Neural progenitor cell (in vitro differentiated cells): ENCODE measurements around the gene GZMA. TPM values are rescaled to one million over a fixed set of nuclear protein-coding genes. Genes with fewer than 3 reads are reported as not detected.
"Not testable (repeated sequence)": the region's sequence is repeated elsewhere in the genome, so short reads cannot be mapped to it uniquely, and the experiment has no call there.

Source experiments
- DNase-seq: peaks from one replicate; pipeline ENCODE4 v3.0.0-alpha.2; 2016; ENCODE audit warnings: low spot score
- H2AFZ ChIP-seq: fragments of 200-600 bp; sonication (generic); replicated peaks from 2 replicates; pipeline ENCODE4 v1.6.1; 2016; ENCODE audit warnings: antibody characterized with exemption
- H3F3A ChIP-seq: fragments of 200-600 bp; sonication (generic); 2 replicates; pipeline ENCODE4 v1.6.1; 2016; ENCODE audit warnings: antibody characterized with exemption, low read depth
- H3K27ac ChIP-seq: fragments of 200-600 bp; sonication (generic); 2 replicates; pipeline ENCODE4 v1.5.1; 2016; ENCODE audit warnings: mild to moderate bottlenecking
- H3K27me3 ChIP-seq: fragments of 200-600 bp; sonication (generic); 2 replicates; pipeline ENCODE4 v1.6.1; 2016; ENCODE audit warnings: mild to moderate bottlenecking, moderate library complexity
- H3K36me3 ChIP-seq: fragments of 200-600 bp; sonication (generic); 2 replicates; pipeline ENCODE4 v1.5.1; 2016
- H3K4me1 ChIP-seq: fragments of 200-600 bp; sonication (generic); 2 replicates; pipeline ENCODE4 v1.6.1; 2016; ENCODE audit warnings: mixed run types
- H3K4me2 ChIP-seq: fragments of 200-600 bp; sonication (generic); 2 replicates; pipeline ENCODE4 v1.6.1; 2016
- H3K4me3 ChIP-seq: fragments of 200-600 bp; sonication (generic); 2 replicates; pipeline ENCODE4 v1.5.1; 2016
- H3K79me2 ChIP-seq: fragments of 200-600 bp; sonication (generic); 2 replicates; pipeline ENCODE4 v1.6.1; 2016; ENCODE audit warnings: low read depth
- H3K9ac ChIP-seq: fragments of 200-600 bp; sonication (generic); 2 replicates; pipeline ENCODE4 v1.6.1; 2016
- H3K9me3 ChIP-seq: fragments of 200-600 bp; sonication (generic); 2 replicates; pipeline ENCODE4 v1.5.1; 2016; ENCODE audit warnings: low read depth
- H4K20me1 ChIP-seq: fragments of 200-600 bp; sonication (generic); 2 replicates; pipeline ENCODE4 v1.6.1; 2016; ENCODE audit warnings: low read depth
- H3K27ac Mint-ChIP-seq: 3 replicates; pipeline ENCODE4 v1.8.0; 2021; ENCODE audit warnings: mixed read lengths
- H3K27me3 Mint-ChIP-seq: 2 replicates; pipeline ENCODE4 v1.8.0; 2022; ENCODE audit warnings: low read depth, mild to moderate bottlenecking, inconsistent platforms, moderate library complexity, mixed read lengths; ENCODE audit not compliant: insufficient read depth
- H3K36me3 Mint-ChIP-seq: 3 replicates; pipeline ENCODE4 v1.8.0; 2021; ENCODE audit warnings: mixed read lengths
- H3K4me1 Mint-ChIP-seq: 3 replicates; pipeline ENCODE4 v1.8.0; 2021; ENCODE audit warnings: mixed read lengths
- H3K4me3 Mint-ChIP-seq: 3 replicates; pipeline ENCODE4 v1.8.0; 2021; ENCODE audit warnings: mild to moderate bottlenecking, moderate library complexity, mixed read lengths
- H3K9me3 Mint-ChIP-seq: 3 replicates; pipeline ENCODE4 v1.8.0; 2020; ENCODE audit warnings: mixed read lengths
- CTCF ChIP-seq: fragments of 200-600 bp; sonication (generic); IDR thresholded peaks from 2 replicates; pipeline ENCODE4 v1.5.1; 2017; ENCODE audit warnings: antibody characterized with exemption, mild to moderate bottlenecking
- EZH2 ChIP-seq: fragments of 200-600 bp; sonication (generic); IDR thresholded peaks from 2 replicates; pipeline ENCODE4 v1.6.1; 2017; ENCODE audit warnings: antibody characterized with exemption, mild to moderate bottlenecking, moderate library complexity
- EZH2phosphoT487 ChIP-seq: fragments of 200-600 bp; sonication (generic); IDR thresholded peaks from 2 replicates; pipeline ENCODE4 v1.6.1; 2017; ENCODE audit warnings: antibody characterized with exemption
- total RNA-seq: library from RNA; depleted of rRNA; stranded (reverse); fragments of >200 nt; gene quantifications from 2 replicates; pipeline ENCODE4 v1.2.3, GENCODE V29; 2015; ENCODE audit warnings: low replicate concordance

GZMA gene
- total RNA-seq, 1 donor from 2014 or later: not detected

- H4K20me1 ChIP-seq: no peaks in the 10 kb centered on the region
- DNase-seq: no peak
- H3K9me3 ChIP-seq: no peaks in the 10 kb centered on the region
- H3K4me1 ChIP-seq: no peaks in the 10 kb centered on the region
- no peaks in the 10 kb centered on the region for H3K79me2 ChIP-seq
- H3K4me1 Mint-ChIP-seq: no peaks in the 10 kb centered on the region
- H3K36me3 Mint-ChIP-seq: no peaks in the 10 kb centered on the region
- no peak overlapping the region for H3K27ac ChIP-seq
- no peaks in the 10 kb centered on the region for H3F3A ChIP-seq
- no peak overlapping the region for H3K4me2 ChIP-seq
- no peak overlapping the region for H2AFZ ChIP-seq
- no peak overlapping the region for H3K4me3 Mint-ChIP-seq
- no peaks in the 10 kb centered on the region for H3K27me3 ChIP-seq
- no peak overlapping the region for H3K4me3 ChIP-seq
- TF ChIP-seq EZH2 (no peak), EZH2phosphoT487 (no peak), CTCF (no peak)
- peaks cover 8% of the 10 kb centered on the region for H3K27me3 Mint-ChIP-seq
- H3K9me3 Mint-ChIP-seq: peaks cover 13% of the 10 kb centered on the region
- H3K27ac Mint-ChIP-seq: no peak overlapping the region
- H3K36me3 ChIP-seq: no peaks in the 10 kb centered on the region
- H3K9ac ChIP-seq: no peak overlapping the region
Measured at GRCh38 chr5:55096182-55096581, 6.3 kb upstream of the GZMA start.

DNA sequence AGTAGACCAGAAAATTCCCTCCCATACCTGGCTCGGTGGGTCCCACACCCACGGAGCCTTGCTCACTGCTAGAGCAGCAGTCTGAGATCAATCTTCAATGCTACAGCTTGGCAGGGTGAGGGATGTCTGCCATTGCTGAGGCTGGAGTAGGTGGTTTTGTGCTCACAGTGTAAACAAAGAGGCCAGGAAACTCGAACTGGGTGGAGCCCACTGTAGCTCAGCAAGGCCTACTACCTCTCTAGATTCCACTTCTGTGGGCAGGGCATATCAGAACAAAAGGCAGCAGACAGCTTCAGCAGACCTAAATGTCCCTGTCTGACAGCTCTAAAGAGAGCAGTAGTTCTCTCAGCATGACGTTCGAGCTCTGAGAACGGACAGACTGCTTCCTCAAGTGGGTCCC, 5.6 kb upstream of the GZMA start:
- Histone ChIP-seq H4K20me1 (no peaks in the 10 kb centered on the region), H3K79me2 (no peaks in the 10 kb centered on the region), H3K4me3 (no peak overlapping the region), H3K36me3 (no peaks in the 10 kb centered on the region), H3K9me3 (no peaks in the 10 kb centered on the region), H3K27me3 (no peaks in the 10 kb centered on the region), H3K9ac (no peak overlapping the region), H2AFZ (peak overlapping the region; percentile 72), H3F3A (no peaks in the 10 kb centered on the region), H3K27ac (no peak overlapping the region), H3K4me1 (no peaks in the 10 kb centered on the region), H3K4me2 (no peak overlapping the region)
- DNase-seq: no peak
- peaks cover 2% of the 10 kb centered on the region for H3K4me1 Mint-ChIP-seq
- TF ChIP-seq CTCF: no peak
- no peak for TF ChIP-seq EZH2phosphoT487
- no peak for TF ChIP-seq EZH2
- H3K27ac Mint-ChIP-seq: no peak overlapping the region
- no peak overlapping the region for H3K4me3 Mint-ChIP-seq
- H3K36me3 Mint-ChIP-seq: no peaks in the 10 kb centered on the region
- H3K9me3 Mint-ChIP-seq: peaks cover 13% of the 10 kb centered on the region
- peaks cover 8% of the 10 kb centered on the region for H3K27me3 Mint-ChIP-seq

DNA sequence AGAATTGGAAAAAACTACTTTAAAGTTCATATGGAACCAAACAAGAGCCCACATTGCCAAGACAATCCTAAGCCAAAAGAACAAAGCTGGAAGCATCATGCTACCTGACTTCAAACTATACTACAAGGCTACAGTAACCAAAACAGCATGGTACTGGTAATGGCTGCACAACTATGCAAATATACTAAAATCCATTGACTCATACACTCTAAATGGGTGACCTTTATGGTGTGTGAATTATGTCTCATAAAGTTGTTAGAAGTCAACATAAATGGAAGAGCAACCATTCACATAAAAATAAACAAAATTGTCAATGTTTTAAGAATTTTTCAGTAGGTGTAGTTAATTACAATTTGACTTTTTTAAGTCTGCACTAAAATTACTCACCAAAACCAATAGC, 1.3 kb upstream of the GZMA start:
- H2AFZ ChIP-seq, DNase-seq, H3K36me3 Mint-ChIP-seq, H3K27ac Mint-ChIP-seq, H3K9ac ChIP-seq, H3K9me3 ChIP-seq, H3K79me2 ChIP-seq, H3K36me3 ChIP-seq, H3K4me2 ChIP-seq, H3F3A ChIP-seq, H3K27me3 Mint-ChIP-seq, H3K27ac ChIP-seq, H3K4me3 Mint-ChIP-seq, H4K20me1 ChIP-seq, H3K27me3 ChIP-seq, H3K4me3 ChIP-seq: not testable (repeated sequence)
- Mint-ChIP-seq H3K4me1 (peaks cover 14% of the 10 kb centered on the region), H3K9me3 (peaks cover 10% of the 10 kb centered on the region)
- peaks cover 14% of the 10 kb centered on the region for H3K4me1 ChIP-seq

DNA sequence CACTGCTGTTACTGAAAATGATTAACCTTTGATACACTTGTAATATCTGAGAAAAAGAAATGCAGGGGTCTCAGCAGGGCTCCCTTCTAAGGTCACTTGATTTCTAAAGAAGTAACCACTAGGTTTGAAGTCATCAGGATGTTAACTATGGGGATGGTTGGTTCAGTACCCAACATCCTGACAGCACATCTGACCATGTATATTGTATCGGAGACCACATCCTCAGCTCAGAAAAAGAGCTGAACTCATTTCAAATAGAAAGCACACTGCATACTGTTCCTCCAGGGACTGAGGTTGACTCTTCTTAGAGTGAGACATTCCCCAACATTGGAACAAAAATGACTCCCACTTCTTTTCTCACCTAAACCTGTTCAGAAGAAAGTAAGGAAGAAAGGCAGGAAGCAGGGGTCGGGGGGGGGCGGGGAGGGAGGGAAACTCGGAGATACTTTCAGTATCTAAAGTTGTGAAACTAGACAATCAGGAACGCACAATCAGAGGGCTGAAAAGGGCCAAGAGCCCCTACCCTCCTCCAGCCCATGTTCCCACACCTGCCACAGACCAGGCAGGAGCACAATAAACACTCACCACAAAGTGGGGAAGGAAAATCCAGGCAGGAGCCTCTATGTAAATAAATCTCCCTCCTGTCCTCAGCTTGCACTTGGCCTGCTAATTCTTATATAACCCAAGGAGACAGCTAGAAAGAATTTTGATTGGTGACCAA, 730 bp upstream of the GZMA start:
- H3K27me3 ChIP-seq: no peaks in the 10 kb centered on the region

More for the DNA sequence above, 730 bp upstream of the GZMA start:
- no peak for DNase-seq
- Histone ChIP-seq H3K79me2 (no peaks in the 10 kb centered on the region), H3K9me3 (no peaks in the 10 kb centered on the region), H3F3A (peaks cover 10% of the 10 kb centered on the region), H3K4me2 (no peak overlapping the region), H2AFZ (no peak overlapping the region), H3K4me1 (peaks cover 14% of the 10 kb centered on the region), H3K36me3 (no peaks in the 10 kb centered on the region), H3K4me3 (no peak overlapping the region), H3K27ac (no peak overlapping the region), H3K9ac (no peak overlapping the region), H4K20me1 (no peaks in the 10 kb centered on the region)
- H3K4me1 Mint-ChIP-seq: peaks cover 14% of the 10 kb centered on the region
- peaks cover 7% of the 10 kb centered on the region for H3K27me3 Mint-ChIP-seq
- TF ChIP-seq EZH2phosphoT487: no peak
- no peak for TF ChIP-seq EZH2
- TF ChIP-seq CTCF: no peak
- H3K36me3 Mint-ChIP-seq: peaks cover 2% of the 10 kb centered on the region
- H3K9me3 Mint-ChIP-seq: peaks cover 6% of the 10 kb centered on the region
- H3K27ac Mint-ChIP-seq: peak overlapping the region; percentile 50
- H3K4me3 Mint-ChIP-seq: no peak overlapping the region
